NCI-H345 treated with DMSO at 0.1 percent for 48 hours (cell line): ENCODE data around the gene SCARB1.
"Not testable (repeated sequence)": the region's sequence is repeated elsewhere in the genome, so short reads cannot be mapped to it uniquely, and the experiment has no call there.

Experiments
- DNase-seq: peaks from one replicate; lab custom pipeline; 2025; ENCODE audit not compliant: unreplicated experiment; lab: John Stamatoyannopoulos, UW

Gene SCARB1

DNA sequence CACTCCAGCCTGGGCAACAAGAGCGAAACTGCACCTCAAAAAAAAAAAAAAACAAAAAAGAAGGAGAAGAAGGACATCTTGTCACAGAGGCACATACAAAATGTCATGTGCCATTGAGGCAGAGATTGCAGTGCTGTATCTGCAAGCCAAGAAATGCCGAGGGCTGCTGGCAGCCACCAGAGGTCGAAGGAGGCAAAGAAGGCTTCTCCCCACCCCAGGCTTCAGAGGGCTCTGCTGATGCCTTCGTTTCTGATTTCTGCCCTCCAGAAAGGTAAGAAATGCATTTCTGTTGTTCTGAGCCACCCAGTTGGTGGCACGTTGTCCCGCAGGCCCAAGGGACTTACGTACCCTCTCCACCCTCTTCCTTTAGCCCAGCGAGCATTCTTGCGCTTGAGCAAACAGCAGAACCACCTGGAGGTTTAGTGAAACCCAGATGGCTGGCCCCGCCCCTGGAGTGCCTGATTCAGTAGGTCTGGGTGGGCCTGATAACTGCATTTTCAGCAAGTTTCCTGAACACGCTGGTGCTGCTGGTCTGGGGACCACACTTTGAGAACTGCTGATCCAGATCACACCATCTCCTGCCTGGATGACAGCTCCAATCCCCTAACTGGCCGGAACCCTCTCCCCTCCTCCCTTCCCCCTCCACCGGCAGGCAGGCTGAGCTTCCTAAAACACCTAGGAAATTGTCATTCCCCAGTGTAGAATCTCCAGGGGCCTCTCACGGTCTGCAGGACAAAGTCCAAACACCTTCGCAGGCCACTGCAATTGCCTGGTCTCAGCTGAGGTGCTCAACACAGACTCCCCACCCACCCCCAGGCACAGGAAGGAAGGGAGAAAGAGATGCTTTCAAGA is 21.1 kb upstream of the SCARB1 start:
- peak; percentile 16 for DNase-seq

DNA sequence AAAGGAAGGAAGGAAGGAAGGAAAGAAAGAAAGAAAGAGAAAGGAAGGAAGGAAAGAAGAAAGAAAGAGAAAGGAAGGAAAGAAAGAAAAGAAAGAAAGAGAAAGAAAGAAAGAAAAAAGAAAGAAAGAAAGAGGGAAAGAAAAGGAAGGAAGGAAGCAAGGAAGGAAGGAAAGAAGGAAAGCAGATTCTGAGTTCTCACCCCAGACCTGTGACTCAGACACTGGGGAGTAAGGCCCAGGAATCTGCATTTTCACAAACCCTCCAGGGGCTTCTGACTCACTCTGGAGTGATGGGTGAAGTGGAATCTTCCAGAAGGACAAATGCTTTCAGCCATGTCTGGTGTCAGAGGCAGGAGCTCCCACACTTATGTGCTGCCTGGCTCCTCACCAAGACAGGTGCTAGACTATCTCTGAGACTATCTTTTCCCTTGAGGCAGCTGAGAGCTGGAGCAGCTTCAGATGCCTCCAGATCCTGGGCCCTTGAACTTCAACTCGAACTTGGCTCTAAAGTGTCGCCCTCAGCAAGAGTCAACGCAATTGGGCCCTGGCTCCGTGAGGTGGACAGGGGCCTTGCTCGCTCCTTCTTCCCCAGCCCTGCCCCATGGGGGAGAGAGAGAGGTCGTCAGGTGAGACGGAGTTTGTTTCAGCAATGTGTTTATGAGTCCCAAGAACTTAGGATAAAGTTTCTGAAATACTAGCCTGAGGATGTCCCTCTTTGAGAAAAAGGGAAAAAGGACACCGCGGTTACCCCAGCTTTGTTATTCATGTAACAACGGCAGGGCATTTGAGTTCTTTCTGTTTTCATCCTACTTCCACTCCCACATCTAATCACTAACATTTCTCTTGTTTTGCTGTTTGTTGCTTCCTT is 19.8 kb upstream of the SCARB1 start:
- DNase-seq: no peak

DNA sequence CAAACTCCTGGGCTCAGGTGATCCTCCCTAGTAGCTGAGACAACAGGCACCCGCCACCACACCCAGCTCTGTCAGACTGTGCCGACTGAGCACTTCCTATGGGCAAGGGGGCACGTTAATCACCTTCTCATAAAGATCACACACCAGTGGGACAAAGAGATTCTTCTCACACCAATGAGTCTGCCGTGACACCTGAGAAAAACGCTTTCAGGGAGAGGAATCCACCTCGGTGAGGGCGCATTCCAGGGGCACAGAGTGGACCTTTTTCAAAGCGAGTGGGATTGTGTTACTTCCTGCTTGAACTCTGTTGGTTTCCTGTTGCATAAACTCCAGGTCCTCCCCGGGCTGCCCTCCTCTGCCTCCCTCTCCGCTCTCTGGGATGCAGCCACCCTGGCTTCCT is 17.5 kb upstream of the SCARB1 start:
- no peak for DNase-seq

DNA sequence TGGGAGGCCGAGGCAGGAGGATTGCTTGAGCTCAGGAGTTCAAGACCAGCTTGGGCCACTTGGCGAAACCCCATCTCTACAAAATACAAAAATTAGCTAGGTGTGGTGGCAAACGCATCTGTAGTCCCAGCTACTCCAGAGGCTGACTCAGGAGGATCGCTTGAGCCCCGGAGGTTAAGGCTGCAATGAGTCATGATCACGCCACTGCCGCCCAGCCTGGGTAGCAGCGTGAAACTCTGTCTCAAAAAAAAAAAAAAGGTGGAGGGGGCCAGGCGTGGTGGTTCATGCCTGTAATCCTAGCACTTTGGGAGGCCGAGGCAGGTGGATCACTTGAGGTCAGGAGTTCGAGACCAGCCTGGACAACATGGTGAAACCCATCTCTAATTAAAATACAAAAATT is 16.7 kb upstream of the SCARB1 start:
- not testable (repeated sequence) for DNase-seq

DNA sequence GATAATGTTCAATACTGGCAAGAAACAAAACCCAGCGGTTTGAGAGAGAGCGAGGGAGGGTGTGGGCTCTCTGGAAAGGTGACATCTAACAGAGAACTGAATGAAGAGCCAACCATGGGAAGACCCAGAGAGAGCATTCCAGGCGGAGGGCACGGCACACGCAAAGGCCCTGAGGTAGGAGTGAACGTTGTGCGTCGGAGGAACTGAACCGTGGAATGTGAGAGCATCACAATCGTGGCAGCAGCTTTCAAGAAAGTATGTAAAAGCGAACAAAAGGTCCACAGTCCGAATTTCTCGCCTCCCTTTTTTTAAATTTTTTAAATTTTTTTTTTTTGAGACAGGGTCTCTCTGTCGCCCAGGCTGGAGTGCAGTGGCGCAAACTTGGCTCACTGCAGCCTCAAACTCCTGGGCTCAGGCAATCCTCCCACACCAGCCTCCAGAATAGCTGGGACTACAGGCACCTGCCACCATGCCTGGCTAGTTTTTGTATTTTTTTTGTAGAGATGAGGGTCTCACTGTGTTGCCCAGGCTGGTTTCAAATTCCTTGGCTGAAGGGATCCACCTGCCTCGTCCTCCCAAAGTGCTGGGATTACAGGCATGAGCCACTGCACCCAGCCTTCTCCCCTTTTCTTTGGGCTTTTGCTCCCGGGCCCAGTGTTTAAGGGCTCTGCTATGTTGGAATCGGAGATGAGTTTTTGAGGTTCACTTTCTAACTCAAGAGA is 15.3 kb upstream of the SCARB1 start:
- no peak for DNase-seq

DNA sequence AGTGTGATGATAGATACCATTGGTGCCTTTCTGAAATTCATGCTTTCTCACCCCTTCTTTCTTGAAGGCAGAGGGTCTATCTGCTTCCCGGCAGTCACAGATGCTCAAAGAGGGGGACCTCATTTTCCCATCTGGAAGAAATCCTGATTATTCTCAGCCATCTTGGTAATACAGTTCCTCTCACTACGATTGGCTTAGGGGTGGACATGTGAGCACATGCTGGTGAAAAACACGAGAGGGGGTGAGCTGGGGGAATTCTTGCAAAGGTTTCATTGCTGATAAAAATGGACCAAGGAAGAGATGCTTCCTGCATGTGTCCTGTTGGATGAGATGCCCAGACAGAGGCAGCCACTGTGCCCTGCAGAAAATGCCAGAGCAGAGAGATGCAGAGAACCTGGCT is 13.8 kb upstream of the SCARB1 start:
- no peak for DNase-seq

DNA sequence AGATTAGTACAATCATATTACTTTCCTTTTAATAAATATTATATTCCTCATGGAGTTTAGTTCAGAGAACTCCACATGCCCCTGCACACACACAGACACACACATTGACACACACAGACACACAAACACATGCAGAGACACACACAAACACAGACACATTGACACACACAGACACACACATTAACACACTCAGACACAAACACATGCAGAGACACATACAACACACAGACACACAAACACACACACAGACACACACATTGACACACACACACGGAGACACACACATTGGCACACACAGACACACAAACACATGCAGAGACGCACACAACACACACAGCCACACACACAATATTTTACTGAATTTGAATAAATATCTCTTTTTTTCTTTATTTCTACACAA is 12.5 kb upstream of the SCARB1 start:
- DNase-seq: no peak

DNA sequence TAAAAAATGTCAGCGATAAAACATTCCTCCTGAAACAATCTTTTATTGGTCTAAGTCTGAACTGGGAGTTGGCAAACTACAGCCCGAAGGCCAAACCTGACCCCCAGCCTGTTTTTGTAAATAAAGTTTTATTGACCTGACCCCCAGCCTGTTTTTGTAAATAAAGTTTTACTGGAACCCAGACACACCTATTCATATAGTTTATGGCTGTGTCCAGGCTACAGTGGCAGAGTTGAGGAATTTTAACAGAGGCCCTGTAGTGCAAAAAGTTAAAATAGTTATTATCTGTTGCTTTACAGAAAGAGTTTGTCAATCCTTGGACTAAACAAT is 12.1 kb upstream of the SCARB1 start:
- DNase-seq: no peak

DNA sequence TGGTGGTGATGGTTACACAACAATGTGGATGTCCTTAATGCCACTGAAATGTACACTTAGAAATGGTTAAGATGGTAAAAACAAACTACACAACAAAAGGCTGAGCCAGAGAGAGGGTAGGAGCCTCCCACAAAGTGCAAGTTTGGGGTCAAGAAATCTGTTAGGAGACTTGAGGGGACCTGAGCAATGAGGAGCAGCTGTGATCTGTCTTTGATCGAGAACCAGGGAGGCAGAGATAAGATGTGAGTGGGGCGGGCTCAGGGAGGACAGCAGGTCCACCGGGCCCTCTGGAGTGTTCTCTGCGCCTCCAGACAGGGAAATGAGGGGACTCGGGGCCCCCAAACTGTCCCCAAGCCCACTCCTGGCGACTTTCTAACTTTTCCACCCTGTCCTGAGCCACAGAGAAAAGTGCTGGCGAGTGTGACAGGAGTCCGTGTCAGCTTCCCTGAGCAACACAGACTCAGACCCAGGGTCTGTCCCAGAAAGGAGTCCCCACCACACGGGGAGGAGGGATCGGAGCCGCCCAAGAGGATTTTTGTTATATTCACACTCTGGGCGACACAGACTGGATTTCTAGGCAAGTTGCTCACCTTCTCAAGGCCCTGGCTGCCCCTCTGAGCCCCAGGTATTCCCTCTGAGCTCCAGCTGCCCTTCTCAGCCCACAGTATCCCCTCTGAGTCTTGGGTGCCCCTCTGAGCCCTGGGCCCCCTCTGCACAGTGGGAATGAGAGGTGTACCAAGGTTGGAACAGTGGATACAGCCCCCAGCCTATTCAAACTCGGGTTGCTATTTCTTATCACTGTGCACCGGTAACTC is 11.5 kb upstream of the SCARB1 start:
- DNase-seq: no peak

DNA sequence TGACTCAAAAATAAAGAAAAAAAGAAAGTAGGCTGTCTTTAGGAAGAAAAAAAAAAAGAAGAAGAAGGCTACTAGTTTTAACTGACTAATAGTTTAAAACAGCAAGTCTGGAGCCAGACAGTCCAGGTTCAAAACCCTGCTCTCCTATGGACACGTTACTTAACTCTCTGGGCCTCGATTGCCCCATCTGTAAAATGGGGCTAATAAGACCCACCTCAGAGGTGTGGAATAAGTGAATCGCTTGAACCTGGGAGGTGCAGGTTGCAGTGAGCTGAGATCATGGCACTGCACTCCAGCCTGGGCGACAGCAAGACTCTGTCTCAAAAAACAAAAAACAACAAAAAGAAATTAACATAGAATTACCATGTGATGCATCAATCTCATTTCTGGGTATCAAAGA is 10.5 kb upstream of the SCARB1 start:
- DNase-seq: no peak

DNA sequence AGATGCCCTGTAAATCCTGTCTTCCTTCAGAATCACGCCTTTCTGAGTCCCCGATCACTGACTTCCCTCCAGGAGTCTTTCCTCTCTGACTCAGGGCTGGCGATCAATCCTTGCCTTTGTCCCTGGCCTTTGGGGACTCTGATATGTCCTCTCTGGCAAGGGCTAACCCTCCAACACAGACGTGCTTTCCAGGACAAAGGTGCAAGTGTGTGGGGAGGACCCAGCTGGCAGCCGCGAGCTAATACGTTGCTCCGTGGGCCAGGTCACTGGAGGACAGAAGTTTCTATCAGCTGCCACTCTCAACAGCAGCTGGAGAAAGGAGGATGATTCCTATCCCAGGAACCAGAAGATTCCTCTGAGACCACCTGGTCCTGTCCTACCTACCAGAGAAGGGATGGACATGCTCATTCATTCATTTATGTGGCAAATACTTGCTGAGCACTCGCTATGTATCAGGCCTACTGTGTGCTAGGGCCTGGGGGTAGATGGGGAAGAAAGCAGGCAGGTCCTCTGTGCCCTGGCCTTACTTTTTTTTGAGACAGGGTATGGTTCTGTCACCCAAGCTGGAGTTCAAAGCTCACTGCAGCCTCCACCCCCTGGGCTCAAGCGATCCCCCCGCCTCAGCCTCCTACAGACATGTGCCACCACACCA is 8.5 kb upstream of the SCARB1 start:
- DNase-seq: no peak

DNA sequence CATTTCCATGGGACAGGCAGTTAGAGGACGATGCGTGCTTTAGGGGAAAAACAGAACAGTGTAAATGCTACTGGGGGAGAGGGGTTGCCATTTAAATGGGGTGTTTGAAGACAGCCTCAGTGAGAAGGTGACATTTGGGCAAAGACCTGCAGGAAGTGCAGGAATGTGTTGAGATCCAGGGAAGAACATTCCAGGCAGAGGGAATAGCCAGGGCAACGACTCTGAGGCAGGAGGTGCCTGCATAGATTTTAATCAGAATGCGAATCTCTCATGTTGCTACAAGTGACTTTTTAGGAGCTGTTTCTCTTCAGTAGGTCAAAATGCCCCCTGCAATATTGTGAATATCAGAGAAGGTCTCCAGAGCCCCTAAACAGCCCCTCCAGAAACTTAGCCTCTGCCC is 7.6 kb upstream of the SCARB1 start:
- no peak for DNase-seq

DNA sequence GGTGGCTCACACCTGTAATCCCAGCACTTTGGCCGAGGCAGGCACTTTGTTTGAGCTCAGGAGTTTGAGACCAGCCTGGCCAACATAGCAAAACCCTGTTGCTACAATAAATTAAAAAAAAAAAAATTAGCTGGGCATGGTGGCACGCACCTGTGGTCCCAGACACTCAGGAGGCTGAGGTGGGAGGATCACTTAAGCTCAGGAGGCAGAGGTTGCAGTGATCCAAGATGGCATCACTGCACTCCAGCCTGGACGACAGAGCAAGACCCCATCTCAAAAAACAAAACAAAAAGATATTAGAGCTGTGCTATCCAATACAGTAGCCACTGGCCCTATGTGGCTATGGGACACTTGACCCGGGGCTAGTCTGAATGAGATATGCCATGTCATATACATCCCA is 6.9 kb upstream of the SCARB1 start:
- DNase-seq: no peak

DNA sequence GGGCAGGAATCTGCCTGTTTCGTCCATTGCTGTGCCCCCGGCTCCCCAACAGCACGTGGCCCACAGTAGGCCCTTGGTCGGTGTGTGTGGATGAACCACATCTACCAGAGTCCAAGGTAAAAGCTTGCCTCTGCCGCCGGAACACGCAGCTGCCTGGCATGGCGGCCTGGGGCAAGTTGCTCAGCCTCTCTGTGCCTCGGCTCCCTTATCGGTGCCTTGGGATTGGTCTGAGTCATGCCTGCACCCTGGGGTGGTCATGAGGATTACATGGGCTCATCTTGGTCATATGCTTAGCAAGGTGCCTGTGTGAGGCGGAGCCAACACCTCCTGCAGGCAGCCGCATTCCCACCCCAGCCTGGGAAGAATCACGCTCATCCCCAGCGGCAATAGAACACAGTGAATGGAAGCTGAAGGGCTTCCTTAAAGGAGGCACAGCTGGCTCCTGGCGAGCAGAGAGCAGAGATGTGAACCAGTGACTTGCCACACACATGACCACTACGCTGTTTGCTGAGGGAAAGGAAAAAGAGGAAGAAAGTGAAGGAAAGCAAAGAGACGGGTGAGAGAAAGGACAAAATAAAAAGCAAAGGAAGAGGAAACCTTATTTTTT is 5.5 kb upstream of the SCARB1 start:
- no peak for DNase-seq

DNA sequence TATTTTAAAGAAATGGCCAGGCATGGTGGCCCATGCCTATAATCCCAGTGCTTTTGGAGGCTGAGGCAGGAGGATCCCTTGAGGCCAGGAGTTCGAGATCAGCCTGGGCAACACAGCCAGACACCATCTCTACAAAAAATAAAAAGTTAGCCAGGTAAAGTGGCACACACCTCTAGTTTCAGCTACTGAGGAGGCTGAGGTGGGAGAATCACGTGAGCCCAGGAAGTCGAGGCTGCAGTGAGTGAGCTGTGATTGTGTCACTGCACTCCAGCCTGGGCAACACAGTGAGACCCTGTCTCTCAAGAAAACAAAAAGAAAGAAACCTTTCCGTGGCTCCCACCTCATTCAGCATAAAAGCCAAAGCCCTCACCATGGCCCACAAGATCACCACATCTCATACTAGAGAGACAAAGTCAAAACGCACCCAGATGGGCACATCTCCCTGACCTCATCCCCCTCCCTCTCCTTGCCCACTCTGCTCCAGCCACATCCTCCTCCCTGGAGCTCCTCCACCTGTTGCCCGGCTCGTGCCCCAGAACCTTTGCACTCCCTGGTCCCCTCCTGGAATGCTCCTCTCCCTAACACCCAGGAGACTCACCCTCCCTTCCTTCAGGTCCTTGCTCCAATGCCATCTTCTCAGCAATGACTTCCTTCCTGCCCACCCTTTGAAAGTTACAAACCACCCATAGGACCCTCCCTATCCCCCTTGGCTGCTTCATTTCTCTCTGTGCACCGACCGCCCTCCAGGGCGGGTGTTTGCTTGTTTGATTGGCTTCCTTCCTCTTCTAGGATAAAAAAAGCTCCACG is 4.8 kb upstream of the SCARB1 start:
- no peak for DNase-seq

DNA sequence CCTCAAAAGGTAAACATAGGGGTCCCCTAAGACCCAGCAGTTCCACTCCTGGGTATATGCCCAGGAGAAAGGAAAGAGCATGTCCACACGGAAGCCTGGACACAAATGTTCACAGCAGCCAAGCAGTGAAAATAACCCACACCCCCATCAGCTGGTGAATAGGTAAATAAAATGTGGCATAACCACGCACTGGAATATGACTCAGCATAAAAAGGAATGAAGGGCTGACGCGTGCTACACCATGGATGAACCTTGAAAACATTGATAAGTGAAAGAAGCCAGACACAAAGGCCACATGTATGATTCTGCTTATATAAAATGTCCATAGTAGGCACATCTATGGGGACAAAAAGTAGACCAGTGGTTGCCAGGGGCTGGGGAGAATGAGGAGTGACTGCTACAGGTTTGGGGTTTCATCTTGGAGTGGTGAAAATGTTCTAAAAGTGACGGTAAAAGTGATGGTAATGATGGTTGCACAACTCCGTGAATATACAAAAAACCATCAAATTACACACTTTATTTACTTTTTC is 3.8 kb upstream of the SCARB1 start:
- DNase-seq: no peak

DNA sequence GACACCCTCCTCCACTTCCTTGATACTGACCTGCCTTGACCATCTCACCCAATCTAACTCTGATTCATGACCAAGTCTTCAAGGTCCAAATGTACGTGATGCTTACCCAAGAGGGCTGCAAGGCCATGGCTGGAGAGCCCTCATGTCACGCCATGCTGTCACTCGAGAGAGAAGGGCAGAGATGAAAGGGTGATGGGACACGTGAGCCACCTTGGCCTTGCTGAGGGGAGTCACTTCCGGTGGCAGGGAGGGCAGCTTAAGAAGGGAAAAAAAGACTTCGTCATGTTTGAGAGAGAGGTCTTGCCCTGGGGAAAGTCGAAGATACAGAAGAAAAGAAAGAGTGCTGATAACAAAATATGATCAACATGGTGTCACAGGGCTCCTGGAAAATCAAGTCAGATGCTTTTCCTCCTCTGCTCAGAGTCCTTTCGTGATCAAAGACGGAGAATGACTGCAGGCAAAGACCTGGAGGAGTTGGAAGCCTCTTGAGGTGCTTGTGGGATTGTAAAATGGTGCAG is 3.3 kb upstream of the SCARB1 start:
- no peak for DNase-seq

DNA sequence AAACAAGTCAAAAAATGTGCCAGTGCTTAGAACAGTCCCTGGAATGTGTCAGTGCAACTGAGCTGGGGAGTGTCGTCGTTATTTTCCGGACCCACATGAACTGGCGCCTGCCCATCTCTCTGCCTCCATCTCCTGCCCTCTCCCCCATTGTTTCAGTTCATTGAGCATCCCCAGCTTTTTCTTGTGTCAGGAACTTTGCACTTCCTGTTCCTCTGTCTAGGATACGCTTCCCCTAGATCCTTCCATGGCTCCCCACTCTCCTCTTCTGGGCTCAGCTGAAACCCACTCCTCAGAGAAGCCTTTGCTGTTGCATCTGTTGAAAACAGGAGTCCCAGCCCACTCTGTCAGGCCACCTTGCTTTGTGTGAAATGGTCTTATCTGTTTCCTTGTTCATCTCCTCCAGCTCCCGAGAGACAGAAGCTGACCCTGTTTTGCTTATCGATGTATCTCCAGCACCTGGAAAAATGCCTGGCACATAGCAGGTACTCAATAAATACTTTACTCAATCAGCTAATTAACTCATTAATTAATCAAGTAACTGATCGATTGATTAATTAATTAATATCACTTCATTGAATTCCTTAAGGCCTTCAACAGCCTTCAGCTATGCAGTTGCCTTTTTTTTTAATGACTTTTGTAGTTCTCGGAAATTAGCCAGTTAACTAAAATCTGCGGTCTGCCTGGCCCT is 2.7 kb upstream of the SCARB1 start:
- no peak for DNase-seq
